ENCODE measurements around the gene ZNF618.
A peak's percentile ranks its signal among the peaks of the same experiment; 100 is the strongest.

Gene ZNF618

GRCh38 chr9:113876151-113876992 is at the start of gene ZNF618:
Gene ZNF618 (plus strand): TSS chr9:113876309. CDS start chr9:113876381, 72 bp downstream.
- DNase-seq: peak in 1 of 2 donors; percentile 41

DNA sequence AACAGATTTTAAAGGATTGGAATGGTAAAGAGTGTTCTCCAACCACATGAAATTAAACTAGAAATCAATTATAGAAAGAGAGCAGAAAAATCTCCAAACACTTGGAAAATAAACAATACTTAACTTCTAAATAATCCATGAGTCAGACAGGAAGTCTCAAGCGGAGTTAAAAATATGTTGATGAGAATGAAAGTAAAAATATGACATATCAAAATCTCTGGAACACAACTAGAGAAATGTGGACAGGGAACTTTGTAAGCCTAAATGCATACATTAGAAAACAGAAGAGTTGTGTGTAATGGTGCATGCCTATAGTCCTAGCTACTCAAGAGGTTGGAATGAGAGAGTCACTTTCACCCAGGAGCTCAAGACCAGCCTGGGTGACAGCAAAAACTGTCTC is 47.9 kb upstream of the ZNF618 start:
- DNase-seq: no peak

DNA sequence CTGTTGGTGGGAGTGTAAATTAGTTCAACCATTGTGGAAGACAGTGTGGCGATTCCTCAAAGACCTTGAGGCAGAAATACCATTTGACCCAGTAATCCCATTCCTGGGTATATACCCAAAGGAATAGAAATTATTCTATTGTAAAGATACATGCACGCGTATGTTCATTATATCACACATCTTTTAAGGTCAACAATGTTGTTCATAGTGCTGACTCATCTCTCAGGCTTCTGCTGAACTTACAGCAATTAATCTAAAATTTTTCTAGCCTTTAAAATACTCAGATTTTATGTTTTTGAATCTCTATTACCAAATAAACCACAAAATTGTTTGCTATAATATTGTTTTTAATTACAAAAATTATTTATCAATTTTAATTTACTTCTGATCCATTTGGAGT is 38.8 kb upstream of the ZNF618 start:
- DNase-seq: no peak

DNA sequence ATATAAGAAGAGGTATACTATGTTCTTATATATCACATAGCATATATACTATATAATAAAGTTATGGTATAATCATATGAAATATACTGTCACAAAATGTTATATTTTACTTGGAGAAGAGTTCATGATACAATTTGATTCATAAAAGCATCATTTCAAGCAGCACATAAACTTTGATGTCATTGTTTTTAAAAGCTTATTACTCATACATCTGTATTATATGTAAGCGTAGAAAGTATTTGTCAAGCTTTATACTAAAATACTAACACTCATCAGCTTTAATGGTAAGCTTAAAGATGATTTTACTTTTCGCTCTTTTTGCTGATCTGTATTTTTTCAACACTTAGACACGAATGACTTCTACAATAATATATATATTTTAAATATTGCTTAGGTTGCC is 34.0 kb upstream of the ZNF618 start:
- no peak for DNase-seq

GRCh38 chr9:113844466-113844865 is 31.6 kb upstream of the ZNF618 start:
- DNase-seq: no peak

- no peak for DNase-seq
Observed at GRCh38 chr9:113851359-113851758, 24.8 kb upstream of the ZNF618 start.

DNA sequence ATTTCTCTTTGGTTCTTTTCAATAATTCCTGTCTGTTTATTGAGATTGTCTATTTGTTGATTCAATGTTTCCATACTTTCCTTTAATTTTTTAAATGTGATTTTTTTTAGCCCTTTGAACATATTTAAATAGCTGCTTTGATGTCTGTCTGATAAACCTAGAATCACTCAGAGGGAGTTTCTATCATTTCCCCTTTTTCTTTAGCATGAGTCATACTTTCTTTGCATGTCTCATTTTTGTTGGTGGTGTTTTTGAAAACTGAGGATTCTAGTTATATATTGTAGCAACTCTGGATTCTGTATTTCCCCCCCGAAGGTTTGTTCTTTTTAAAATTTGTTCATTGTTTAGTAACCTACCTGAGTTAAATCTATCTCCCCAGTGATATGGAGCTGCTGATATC is 24.2 kb upstream of the ZNF618 start:
- DNase-seq: no peak

GRCh38 chr9:113853333-113853732 is 22.8 kb upstream of the ZNF618 start:
- DNase-seq: no peak

DNA sequence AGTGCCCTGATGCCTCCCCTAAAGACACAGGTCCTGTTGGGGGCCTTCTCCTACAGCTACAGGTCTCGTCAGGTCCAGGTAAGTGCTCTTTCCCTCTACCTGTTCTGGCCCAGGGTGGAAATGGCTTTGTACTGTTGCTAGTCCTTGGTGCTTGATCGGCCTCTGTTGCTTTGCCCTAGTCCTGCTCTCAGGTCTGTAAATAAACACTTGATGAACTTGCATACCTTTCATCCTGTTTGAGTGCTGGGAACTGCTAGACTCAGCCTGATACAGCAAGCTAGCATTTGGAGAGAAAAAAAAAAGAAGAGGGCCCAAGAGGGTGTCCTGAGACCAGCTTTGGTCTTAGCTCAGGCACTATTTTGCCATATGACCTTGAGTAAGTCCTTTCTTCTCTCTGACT is 21.8 kb upstream of the ZNF618 start:
- DNase-seq: no peak

- peak in 1 of 2 donors; percentile 8 for DNase-seq
Observed at GRCh38 chr9:113857875-113858274, 18.2 kb upstream of the ZNF618 start.

- no peak for DNase-seq
Observed at GRCh38 chr9:113858282-113858681, 17.8 kb upstream of the ZNF618 start.

GRCh38 chr9:113863345-113863744 is 12.8 kb upstream of the ZNF618 start:
- no peak for DNase-seq

DNA sequence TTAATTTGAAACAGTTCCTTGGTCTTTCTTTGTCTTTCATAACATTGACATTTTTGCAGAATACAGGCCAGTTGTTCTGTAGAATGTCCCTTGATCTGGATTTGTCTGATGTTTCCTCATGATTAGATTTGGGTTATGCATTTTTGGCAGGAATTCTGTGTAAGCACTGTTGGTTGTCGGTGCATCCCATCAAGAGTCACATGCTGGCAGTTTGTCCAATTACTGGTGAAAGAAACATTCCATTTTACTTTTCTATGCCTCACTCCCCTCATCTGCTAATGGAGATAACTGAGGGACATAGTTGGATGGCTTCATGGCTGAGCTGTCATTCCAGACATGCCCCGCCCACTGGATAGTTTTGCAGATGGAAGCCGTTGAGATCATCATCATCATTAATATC is 7.6 kb upstream of the ZNF618 start:
- DNase-seq: no peak

GRCh38 chr9:113872485-113873143 is 3.5 kb upstream of the ZNF618 start:
- no peak for DNase-seq

DNA sequence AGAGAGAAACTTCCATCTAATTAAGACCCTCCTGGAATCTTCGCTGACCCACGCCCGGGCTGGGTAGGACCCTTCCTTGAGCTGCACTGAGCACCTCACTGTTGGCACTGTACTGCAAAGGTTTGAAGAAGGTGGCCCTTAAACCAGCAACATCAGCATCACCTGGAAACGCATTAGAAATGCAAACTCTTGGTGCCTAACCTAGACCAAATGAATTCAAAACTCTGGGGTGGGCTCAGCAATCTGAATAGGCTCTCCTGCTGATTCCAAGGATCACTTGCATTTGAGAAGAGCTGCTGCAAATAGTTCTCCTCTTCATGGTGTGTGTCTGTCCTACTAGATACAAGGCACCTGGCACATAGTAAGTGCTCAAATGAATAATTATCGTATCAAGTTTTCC is 2.7 kb upstream of the ZNF618 start:
- no peak for DNase-seq

GRCh38 chr9:113873926-113874325 is 2.2 kb upstream of the ZNF618 start:
- no peak for DNase-seq

DNA sequence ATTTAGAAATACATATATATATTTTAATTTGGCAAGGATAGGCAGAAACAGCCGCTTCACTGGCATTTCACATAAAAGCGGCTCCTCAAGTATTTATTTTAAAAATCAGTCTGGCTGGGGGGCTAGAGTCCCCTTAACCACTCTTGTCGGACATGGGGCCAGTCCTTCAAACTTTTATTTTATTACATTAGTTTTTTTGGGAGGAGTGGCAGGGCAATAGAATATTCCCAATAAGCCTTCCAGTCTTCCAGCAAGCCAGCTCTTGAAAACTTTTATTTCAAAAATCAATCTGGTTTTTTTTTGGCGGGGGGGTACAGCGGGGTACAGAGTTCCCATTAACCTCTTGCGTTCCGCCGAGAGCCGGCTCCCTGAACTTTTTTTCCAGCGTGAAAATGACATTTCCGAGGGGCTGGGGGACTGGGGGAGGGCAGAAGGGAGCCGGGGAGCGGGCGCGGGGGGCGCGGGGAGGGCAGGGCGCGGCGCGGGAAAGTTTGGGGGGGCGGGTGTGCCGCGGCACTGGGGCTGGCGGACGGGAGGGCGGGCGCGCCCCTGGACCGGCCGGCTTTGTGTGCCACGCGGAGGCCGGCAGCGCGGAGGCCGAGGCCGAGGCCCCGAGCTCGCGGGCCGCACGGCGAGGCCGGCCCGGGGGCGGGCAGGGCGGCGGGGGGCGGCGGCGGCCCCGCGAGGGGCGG is 504 bp upstream of the ZNF618 start:
- no peak for DNase-seq

- no peak for DNase-seq
Observed at GRCh38 chr9:113876993-113877368, 872 bp downstream of the ZNF618 start.

GRCh38 chr9:113879318-113879717 is 3.2 kb downstream of the ZNF618 start:
- DNase-seq: no peak

DNA sequence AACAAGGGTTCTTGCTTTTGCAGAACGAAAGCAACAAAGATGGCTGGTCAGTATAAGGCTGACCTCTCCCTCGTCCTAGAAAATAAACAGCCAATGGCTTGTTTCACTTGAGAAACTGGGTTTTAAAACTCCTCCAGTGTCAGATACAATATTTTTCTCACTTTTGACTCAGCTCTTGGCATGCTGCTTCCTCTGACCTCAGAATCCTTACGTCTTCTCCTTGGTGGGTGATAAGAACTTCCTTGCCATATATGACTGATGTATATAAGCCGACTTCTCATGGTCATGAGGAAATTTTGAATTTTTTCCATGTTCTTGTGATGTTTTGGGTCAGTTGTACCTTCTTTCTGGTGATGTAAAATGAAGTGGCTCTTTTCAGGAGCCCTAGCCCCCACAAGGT is 3.8 kb downstream of the ZNF618 start:
- no peak for DNase-seq

GRCh38 chr9:113882181-113882580 is 6.1 kb downstream of the ZNF618 start:
- no peak for DNase-seq

- DNase-seq: no peak
Observed at GRCh38 chr9:113882636-113883164, 6.6 kb downstream of the ZNF618 start.

DNA sequence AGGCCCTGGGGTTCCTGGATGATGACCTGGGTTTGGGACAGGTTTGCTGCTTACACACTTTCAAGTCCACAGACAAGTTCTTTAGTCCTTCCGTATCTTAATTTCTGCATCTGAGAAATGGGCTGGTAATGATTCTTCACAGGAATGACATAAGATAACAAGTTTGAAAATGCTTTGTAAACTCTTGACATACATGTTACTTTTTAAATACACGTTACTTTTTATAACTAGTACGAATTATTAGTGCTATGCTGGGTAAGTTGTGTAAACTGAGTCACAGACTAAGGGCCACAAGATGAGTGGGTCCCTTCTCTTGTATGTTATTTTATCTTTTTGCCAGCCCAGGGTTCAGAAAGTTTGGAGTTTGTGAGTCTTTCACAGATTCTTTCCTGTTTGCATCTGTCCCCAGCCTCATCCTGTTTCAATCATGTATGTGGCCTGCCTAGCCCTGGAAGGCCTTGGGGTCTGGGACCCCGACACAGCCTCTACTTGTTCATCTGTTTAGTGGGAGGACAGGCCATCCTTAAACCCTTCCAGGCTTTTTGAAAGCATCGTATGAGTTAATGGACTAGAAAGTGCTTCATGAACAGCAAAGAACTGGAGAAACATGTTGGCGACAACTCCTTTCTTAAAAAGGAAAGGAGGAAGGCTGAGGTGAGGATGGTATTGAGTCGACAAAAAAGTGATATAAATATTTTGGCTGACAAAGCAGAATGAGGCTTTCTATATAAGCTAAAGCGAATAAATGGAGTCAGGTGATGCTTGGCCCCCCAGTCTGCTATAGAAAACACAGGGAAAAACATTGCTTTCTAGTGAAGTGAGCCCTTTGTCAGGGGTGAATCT is 9.3 kb downstream of the ZNF618 start:
- DNase-seq: no peak

Measured in stimulated activated CD4-positive, alpha-beta T cell treated with anti-CD3 and anti-CD28 coated beads, Interleukin-2, amount 100 ng/mL, for 24 hours (primary cell).